Stimulated activated CD4-positive, alpha-beta T cell treated with anti-CD3 and anti-CD28 coated beads, Interleukin-1b, Interleukin-23, amount 100 ng/mL, for 48 hours (primary cell): ENCODE results near the gene COX7C.
A peak's percentile ranks its signal among the peaks of the same experiment; 100 is the strongest.
"Not testable (repeated sequence)": the region's sequence is repeated elsewhere in the genome, so short reads cannot be mapped to it uniquely, and the experiment has no call there.

Experiments used
- DNase-seq: peaks from one replicate; pipeline ENCODE4 v3.0.0-alpha.2; 2020

COX7C gene

DNA sequence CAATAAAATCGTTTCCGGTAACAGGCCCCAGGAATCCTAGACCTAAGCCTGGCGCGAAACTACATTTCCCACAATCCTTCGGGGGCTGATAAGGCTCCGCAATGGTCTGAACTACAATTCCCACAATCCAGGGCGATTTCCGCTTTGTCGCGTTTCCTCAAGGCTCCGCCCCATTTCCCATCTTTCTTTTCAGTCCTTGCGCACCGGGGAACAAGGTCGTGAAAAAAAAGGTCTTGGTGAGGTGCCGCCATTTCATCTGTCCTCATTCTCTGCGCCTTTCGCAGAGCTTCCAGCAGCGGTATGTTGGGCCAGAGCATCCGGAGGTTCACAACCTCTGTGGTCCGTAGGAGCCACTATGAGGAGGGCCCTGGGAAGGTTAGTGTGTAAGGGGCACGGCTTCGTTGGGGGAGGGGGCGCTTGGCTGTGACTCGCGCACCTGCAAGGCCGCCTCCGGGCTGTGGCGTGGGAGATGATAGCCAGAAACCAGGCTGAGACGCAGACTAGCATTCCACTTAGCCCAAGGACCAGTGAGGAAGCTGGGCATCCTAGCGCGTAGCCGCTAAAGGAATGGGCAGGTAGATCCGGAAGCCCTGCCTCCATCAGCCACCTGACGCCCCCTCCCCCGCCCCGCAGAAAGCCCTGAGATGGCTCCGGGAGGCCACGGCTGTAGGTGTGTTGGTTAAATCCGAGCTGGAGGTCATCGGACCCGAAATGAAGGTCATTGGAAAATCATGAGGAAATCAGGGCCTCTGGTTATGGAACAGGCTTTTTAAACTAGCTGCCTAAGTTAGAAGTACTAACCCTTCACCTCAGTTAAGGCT is at the start of gene COX7C:
Gene COX7C, plus strand, starts transcription at position 186 of the 821 bp plus-strand sequence. Its CDS starts 115 bp downstream, at position 301.
- peak; percentile 91 for DNase-seq

GRCh38 chr5:86569522-86570426 is 48.0 kb upstream of the COX7C start:
- DNase-seq = not testable (repeated sequence)

DNA sequence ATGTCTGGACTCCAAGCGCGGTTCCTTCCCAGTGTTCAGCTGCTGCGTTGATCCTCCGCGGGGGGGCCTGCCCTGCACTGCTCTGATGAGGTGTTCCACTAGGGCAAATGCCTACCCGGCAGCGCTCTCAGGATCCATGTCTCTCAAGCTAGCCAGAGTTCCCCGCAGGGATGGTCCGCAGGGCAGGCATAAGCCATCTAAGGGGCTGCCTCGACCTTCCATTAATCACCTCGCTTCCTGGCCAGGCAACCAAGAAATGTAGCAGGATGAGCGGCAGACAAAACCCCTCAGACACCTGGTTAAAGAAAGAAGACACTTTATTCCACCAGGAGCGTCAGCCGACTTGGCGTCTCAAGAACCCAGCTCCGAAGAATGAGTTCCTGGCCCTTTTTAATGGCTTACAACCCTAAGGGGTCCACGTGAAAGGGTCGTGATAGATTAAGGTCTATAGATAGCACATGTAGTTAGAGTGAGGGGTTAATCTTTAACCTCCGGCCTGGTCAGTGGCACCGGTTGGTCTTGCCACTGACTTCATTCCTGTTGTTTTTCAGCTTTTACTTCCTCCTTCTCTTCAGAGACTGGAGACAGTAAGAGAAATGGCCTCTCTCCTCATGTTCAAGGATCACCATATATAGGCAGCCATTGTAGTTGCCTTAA is 47.2 kb upstream of the COX7C start:
- no peak for DNase-seq

- DNase-seq = not testable (repeated sequence)
Measured at GRCh38 chr5:86571109-86571508, 46.6 kb upstream of the COX7C start.

DNA sequence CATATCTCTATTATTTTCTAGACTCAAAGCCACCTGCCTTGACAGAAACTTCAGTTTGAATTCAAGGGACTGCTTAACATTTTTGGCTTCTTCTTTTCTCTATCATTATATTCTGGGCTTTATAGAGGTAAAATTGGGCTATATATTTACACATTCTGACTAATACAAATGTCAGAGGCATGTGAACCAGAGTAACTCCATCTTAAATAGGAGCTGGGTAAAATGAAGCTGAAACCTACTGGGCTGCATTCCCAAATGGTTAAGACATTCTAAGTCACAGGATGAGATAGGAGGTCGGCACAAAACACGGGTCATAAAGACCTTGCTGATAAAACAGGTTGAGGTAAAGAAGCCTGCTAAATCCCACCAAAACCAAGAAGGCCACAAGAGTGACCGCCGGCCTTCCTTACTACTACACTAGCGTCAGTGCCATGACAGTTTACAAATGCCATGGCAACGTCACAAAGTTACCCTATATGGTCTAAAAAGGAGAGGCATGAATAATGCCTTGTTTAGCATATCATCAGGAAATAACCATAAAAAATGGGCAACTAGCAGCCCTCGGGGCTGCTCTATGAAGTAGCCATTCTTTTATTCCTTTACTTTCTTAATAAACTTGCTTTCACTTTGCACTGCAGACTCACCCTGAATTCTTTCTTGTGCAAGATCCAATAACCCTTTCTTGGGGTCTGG is 44.8 kb upstream of the COX7C start:
- DNase-seq = no peak

DNA sequence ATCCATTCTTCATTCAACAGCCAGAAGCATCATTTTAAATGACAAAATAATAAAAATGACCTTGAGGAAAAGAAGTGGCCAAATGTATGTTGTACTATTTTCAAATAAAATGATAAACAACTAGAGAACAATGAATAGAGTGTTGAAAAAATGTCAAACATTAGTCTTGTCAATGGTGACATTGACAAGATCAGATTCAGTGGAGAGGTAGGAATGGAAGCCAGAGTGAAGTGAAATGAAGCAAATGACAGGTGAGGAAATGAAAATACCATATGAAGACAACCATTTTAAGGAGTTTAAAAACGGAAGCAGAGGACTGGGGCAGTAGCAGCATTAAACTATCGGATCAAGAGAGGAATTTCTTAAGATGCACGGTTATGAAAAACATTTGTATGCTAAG is 38.2 kb upstream of the COX7C start:
- no peak for DNase-seq

DNA sequence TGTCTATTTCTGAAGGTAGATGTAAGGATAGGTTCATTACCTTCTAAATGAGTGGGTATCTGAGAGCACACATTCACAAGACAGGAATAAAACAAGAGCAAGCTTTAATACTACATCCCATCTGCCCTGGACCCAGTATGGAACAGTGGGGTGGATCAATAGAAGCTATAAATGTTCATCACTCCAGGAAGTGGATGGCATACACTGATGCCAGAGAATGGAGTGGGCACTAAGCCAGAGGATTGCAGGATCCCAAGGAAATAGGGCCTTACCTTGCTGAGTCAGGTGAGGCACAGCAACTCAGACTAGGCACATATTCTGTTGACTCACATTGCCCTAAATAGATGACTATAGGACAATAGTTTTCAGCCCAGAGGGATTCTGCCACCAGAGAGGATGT is 21.3 kb upstream of the COX7C start:
- DNase-seq = no peak

GRCh38 chr5:86605881-86606280 is 11.9 kb upstream of the COX7C start:
- DNase-seq = no peak

DNA sequence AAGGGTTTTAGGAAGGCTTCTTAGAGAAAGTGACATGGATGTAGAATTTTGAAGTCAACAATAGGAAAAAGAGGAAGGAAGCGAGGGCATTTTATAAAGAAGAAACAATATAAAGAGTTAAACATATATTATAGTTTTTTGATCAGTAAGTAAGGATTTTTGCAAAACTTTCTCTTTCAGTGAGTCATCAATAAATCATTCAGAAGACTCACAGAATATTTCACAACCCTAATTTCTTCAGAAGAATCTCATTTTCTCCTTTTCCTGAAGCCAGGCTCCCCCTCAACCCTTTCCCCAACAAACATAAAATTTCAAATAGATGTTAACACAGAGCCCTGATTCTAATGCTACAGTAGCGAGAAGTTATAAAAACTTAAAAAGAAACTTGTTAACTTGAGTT is 4.3 kb upstream of the COX7C start:
- DNase-seq = no peak

DNA sequence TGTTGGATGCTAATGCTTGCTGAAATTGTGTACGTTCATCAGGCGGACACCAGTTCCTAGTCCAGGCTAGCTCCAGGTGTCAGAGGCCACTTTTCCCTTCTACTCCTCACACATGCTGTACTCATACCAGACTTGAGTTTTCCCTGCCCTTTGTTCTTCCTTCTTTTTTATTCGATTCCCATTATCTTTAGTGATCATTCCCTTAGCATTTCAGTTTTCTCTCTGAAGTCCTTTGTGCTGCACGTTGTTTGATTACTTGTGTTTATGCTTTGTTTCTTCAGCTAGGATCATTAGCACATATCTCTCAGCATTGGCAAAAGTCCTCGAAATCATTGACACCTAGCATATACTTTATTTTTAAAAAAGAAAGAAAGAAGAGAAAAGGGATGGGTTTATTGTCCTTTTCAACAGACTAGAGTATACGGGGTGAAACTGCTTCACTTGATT is 409 bp upstream of the COX7C start:
- no peak for DNase-seq

GRCh38 chr5:86623785-86624483 is 6.2 kb downstream of the COX7C start:
- DNase-seq = no peak

- DNase-seq = no peak
Measured at GRCh38 chr5:86625148-86625547, 7.4 kb downstream of the COX7C start.

- DNase-seq = no peak
Measured at GRCh38 chr5:86626149-86626548, 8.4 kb downstream of the COX7C start.

DNA sequence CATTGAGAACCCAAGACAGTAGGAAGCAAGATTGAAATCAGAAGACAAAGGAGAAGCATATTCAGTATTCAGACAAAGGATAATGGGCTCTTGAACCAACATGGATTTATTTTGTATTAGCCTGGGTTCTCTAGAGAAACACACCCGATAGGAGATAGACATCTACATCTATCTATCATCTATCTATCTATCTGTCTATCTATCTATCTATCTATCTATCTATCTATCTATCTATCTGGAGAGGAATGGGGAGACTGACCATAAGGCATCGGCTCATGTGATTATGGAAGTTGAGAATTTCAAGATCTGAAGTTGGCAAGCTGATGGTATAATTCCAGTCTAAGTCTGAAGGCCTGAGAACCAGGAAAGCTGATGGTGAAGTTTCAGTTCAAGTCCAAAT is 13.4 kb downstream of the COX7C start:
- DNase-seq = no peak

- DNase-seq = no peak
Measured at GRCh38 chr5:86640998-86641397, 23.3 kb downstream of the COX7C start.

DNA sequence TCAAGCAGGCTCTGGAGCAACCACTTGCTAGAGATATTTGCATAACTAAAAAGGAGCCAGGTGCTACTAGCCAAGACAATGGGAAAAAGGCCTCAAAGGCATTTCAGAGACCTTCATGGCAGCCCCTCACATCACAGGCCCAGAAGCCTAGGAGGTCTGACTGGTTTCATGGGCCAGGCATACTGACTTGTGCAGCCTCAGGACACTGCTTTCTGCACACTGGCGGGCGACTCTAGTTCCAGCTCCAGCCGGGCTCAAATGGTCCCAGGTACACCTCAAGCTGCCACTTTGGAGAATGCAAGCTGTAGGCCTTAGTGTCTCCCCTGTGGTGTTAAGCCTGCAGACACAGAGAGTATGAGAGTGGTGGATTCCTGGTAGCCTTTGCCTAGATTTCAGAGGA is 27.1 kb downstream of the COX7C start:
- DNase-seq = no peak

DNA sequence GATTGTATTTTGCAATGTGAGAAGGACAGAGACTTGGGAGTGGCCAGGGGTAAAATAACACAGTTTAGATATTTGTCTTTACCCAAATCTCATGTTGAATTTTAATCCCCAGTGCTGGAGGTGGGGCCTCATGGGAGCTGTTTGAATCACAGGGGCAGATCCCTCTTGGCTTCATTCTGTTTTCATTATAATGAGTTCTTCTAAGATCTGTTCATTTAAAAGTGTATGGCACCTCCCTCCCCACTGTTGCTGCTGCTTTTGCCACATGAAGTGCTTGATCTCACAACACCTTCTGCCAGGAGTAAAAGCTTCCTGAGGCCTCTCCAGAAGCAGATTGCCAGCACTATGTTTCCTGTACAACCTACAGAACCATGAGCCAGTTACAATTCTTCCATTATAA is 28.1 kb downstream of the COX7C start:
- no peak for DNase-seq

- DNase-seq = no peak
Measured at GRCh38 chr5:86646671-86647070, 28.9 kb downstream of the COX7C start.

GRCh38 chr5:86649832-86650505 is 32.2 kb downstream of the COX7C start:
- no peak for DNase-seq

- not testable (repeated sequence) for DNase-seq
Measured at GRCh38 chr5:86660771-86661170, 43.0 kb downstream of the COX7C start.

DNA sequence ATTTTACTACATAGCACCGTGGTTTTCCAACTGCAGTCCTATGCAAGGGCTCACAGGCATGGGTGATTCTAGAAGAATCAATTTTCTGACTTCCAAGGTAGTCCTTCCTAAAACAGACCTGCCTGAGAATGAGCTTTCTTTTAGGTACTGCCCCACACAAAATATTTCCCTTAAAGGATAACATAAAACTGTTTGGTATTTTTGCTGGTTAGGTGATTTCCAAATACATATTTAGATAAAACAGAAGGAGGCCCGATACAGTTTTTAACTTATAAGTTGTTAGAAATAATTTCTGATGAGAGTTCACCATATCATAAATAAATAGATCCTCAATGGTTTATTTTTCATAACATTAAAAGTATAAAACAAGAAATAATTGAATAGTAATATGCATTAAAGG is 46.4 kb downstream of the COX7C start:
- no peak for DNase-seq
